Testis (tissue), 2 donors: Measurements from ENCODE around the gene CIDEB.

Source experiments
- CTCF ChIP-seq, 3 experiments: fragments of 450-650 bp in 2 of 3; fragments of 200-600 bp in 1 of 3; sonication (generic) in 1 of 3; IDR thresholded peaks; one replicate each; pipeline ENCODE4 v1.5.1; 2016 to 2019; ENCODE audit warnings: antibody characterized with exemption in 3 of 3, mild to moderate bottlenecking in 2 of 3, moderate library complexity in 1 of 3
- POLR2A ChIP-seq: fragments of 450-650 bp; IDR thresholded peaks from one replicate; pipeline ENCODE4 v1.6.1; 2017; ENCODE audit warnings: antibody characterized with exemption, mild to moderate bottlenecking, moderate library complexity

- TF ChIP-seq CTCF (IDR thresholded peaks at IDR 0.05) (no peak), POLR2A (no peak)
These were observed 41.2 kb downstream of the CIDEB start for GRCh38 chr14:24266344-24267244.
